ENCODE measurements around the gene SIMC1.

GRCh38 chr5:176188506-176189193 is 49.6 kb upstream of the SIMC1 start:
- no peak for TF ChIP-seq EZH2 (IDR thresholded peaks at IDR 0.05; ENCODE audit: insufficient read depth, poor library complexity, severe bottlenecking)
- TF ChIP-seq EZH2phosphoT487 (IDR thresholded peaks at IDR 0.05; ENCODE audit: insufficient read depth, low read depth), result no peak
